Skeletal muscle tissue (tissue), 4 donors: Measurements from ENCODE around the gene SYCP2L. TPM values are rescaled to one million over a fixed set of nuclear protein-coding genes. Genes with fewer than 3 reads are reported as not detected.
A peak's percentile ranks its signal among the peaks of the same experiment; 100 is the strongest.

Experiments
- H3K27ac ChIP-seq: one replicate; pipeline ENCODE4 v1.7.0; 2013; ENCODE audit warnings: mild to moderate bottlenecking, low read depth, low read length, inconsistent platforms
- H3K27me3 ChIP-seq, 3 donors: one replicate each; pipeline ENCODE4 v1.7.0; 2013; ENCODE audit warnings: low read length in 3 of 3; ENCODE audit not compliant: control insufficient read depth in 3 of 3, insufficient read depth in 3 of 3
- H3K36me3 ChIP-seq, 3 donors: one replicate each; pipeline ENCODE4 v1.7.0; 2013; ENCODE audit warnings: low read length in 3 of 3; ENCODE audit not compliant: control insufficient read depth in 3 of 3, insufficient read depth in 3 of 3
- H3K4me1 ChIP-seq, 3 donors: one replicate each; pipeline ENCODE4 v1.7.0; 2013; ENCODE audit warnings: low read length in 3 of 3, mild to moderate bottlenecking in 3 of 3; ENCODE audit not compliant: control insufficient read depth in 3 of 3, insufficient read depth in 3 of 3
- H3K4me3 ChIP-seq, 3 donors: one replicate each; pipeline ENCODE4 v1.7.0; 2013; ENCODE audit warnings: low read length in 3 of 3
- H3K9ac ChIP-seq, 3 donors: one replicate each; pipeline ENCODE4 v1.7.0; 2013; ENCODE audit warnings: low read length in 3 of 3, mild to moderate bottlenecking in 3 of 3, moderate library complexity in 2 of 3, low read depth in 1 of 3
- H3K9me3 ChIP-seq, 3 donors: one replicate each; pipeline ENCODE4 v1.7.0; 2013; ENCODE audit warnings: low read length in 3 of 3; ENCODE audit not compliant: control insufficient read depth in 3 of 3
- total RNA-seq: library from RNA; depleted of rRNA; stranded (reverse); fragments of >200 nt; gene quantifications from one replicate; pipeline ENCODE4 v1.2.3, GENCODE V29; 2014
- donor health status: Osteomylitis.

SYCP2L gene
- total RNA-seq = 1.6 TPM

DNA sequence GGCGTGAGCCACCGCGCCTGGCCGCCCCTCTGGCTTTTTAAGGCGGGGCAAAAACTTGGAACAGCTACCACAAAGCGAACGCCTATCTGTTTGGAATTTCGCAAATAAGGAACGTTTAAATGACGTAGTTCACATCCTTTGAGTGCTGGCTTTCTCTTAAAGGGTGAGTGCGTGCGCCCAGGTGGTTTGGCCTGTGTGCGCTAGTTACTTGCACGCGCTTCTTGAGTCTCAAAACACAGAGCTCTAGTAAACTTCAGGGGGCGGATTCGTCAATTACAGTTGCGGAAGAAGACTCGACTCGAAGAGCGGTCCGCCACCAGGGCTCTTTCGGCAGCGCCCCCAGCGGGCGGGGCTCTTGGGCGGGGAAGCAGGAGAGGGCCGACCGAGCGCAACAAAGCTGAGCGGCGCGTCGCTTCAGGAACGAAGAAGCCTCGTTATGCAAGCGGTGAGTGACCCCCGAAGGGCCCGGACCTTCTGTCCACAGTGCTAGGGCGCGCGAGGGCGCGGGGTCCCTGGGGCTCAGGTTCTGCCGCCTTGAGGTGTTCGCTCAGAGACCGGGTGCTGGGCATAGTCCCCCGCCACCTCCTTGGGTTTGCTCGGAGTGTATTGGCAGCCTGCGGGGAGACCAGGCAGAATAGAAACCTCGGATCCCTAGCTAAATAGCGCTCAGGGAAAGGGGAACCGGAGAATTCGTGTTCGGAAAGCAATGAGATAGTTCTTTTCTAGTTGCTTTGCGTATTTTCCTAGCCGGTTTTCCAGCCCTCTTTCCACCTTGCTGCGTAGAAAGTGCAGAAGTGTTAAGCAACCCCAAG is at the start of gene SYCP2L:
TSS of gene SYCP2L (plus strand) at position 362 of the 812 bp plus-strand sequence. CDS start at position 437, 75 bp downstream.
- peaks cover 32 to 50% (median 36%) of the 10 kb centered on the region in 3 donors for H3K27me3 ChIP-seq
- H3K27ac ChIP-seq = no peak within 1 kb of the TSS

DNA sequence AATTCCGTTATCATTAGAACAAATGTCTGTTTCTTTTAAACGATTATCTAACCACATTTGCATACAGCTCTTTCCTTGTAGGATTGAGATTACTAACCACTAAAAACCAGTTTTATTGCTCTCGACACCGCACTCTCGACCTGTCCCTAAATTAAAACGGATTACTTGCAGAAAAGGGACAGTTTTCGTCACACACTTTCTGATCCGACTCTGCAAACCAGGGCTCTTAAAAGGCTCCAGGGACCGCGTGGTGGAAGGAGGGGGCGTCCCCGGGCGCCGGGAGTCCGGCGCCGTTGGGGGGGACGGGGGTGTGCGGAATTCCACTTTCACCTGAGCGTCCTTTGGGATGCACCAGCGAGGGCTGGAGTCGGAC is 49.2 kb upstream of the SYCP2L start:
- Histone ChIP-seq H3K9ac (peak overlapping the region in 2 of 3 donors; percentile 39 to 64), H3K4me1 (peaks cover 7 to 13% (median 13%) of the 10 kb centered on the region in 3 donors), H3K27ac (peak overlapping the region; percentile 25), H3K27me3 (peaks cover 21 to 33% (median 25%) of the 10 kb centered on the region in 3 donors), H3K36me3 (no peaks in the 10 kb centered on the region), H3K9me3 (no peaks in the 10 kb centered on the region), H3K4me3 (peak overlapping the region; percentile 68 to 81 (median 68))

More for the DNA sequence above, at the start of gene SYCP2L:
- H3K9me3 ChIP-seq = peaks cover 0 to 3% (median 0%) of the 10 kb centered on the region in 3 donors
- H3K4me1 ChIP-seq = peaks cover 0 to 10% (median 3%) of the 10 kb centered on the region in 3 donors
- H3K36me3 ChIP-seq = no peaks in the 10 kb centered on the region
- H3K9ac ChIP-seq = peak within 1 kb of the TSS in 1 of 3 donors; percentile 40
- H3K4me3 ChIP-seq = peak within 1 kb of the TSS; percentile 49 to 68 (median 67)

DNA sequence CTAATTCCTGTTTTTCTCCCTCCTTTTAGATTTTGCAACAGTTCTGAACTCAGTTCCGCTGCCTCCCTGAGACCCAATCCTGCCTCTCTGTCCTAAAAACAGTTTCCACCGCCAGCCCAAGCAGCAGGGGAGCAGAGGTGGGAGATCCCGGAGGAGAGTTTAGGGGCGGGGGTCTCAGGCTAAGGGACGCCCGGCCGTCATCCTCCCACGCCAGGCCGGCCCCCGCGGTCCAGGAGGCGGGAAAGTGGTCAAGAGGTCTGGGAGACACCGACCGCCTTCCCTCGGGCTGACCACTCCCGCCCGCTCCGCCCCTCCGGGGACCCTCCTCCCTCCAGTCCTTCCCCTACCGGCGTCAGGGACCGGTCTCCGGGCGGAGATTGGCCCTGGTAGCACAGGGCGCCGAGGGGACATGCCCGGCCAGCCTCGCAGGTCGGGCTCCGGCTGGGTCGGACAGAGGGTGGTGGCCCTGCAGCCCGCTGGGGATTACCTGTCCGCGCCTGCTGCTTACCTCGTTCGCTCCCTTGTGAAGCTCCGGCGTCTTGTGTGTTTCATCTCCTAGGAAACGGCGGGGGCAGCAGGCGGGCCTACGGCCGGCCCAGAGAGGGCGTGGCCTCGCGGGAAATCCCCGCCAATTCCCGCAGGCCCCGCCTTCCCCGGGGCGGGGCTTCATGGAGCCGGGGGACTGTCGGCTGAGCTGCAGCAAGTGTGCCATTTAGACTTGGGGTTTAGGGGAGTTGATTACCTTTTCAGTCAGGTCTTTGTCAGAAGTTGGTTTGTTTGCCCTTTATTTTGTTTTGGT is 48.7 kb upstream of the SYCP2L start, which contains the start of gene MAK:
TSS of gene MAK (minus strand) at position 545 of the 799 bp plus-strand sequence. CDS start 7,891 bp downstream, outside the sequence.
- no peaks in the 10 kb centered on the region for H3K36me3 ChIP-seq
- peak within 1 kb of the TSS; percentile 68 to 81 (median 68) for H3K4me3 ChIP-seq
- H3K27me3 ChIP-seq = peaks cover 21 to 33% (median 25%) of the 10 kb centered on the region in 3 donors
- H3K27ac ChIP-seq = peak within 1 kb of the TSS; percentile 25
- peaks cover 7 to 13% (median 13%) of the 10 kb centered on the region in 3 donors for H3K4me1 ChIP-seq
- no peaks in the 10 kb centered on the region for H3K9me3 ChIP-seq
- H3K9ac ChIP-seq = peak within 1 kb of the TSS; percentile 39 to 64 (median 51)

DNA sequence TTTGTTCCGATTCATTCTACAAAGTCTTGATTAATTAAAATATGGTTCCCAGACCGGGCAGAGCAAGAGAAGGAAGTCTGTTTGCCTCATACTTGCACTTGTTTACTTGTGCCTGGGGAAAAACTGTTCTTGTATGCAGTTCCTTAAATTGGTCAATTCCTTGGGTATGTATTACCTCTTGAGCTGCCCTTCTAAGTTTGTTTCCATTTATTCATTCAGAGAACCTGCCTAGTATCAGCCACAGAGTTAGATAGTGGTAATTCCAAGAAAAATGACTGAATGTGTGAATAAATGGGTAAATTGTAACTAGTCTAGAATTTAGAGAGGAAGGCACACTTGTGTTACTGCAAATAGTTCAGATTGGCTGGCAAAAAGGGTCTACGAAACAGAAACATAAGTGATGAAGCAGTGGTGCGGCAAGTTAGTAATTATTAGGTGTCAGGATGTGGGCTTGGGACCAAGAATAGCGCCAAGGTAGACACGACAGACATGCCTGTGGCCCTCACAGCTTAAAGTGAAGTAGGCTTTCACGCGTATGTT is 48.0 kb upstream of the SYCP2L start:
- Histone ChIP-seq H3K27ac (peak overlapping the region; percentile 25), H3K9me3 (no peaks in the 10 kb centered on the region), H3K4me3 (peak overlapping the region; percentile 68 to 81 (median 68)), H3K36me3 (no peaks in the 10 kb centered on the region), H3K4me1 (peaks cover 7 to 13% (median 13%) of the 10 kb centered on the region in 3 donors), H3K27me3 (peaks cover 21 to 33% (median 25%) of the 10 kb centered on the region in 3 donors), H3K9ac (no peak overlapping the region)

DNA sequence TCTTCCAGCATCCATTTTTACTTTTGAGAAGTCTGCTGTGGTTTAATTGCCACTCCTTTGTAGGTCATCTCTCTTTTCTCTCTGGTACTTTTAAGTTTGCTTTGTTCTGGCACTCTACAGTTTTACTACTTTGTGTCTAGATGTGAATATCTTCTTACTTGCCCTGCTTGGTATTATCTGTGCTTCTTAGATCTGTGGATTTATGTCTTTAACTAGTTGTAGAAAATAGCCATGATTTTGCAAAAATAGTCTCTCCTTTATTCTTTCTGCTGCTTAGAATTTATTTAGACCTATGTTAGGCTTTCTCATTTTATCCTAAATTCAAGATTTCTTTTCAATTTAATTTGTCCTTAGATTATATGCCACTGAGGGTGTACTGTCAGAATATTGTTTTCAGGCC is 43.3 kb upstream of the SYCP2L start:
- no peak overlapping the region for H3K9ac ChIP-seq
- H3K4me3 ChIP-seq = no peak overlapping the region
- H3K4me1 ChIP-seq = peaks cover 0 to 4% (median under 1%) of the 10 kb centered on the region in 3 donors
- no peaks in the 10 kb centered on the region for H3K9me3 ChIP-seq
- peaks cover 0 to 5% (median under 1%) of the 10 kb centered on the region in 3 donors for H3K27me3 ChIP-seq
- H3K27ac ChIP-seq = no peak overlapping the region
- no peaks in the 10 kb centered on the region for H3K36me3 ChIP-seq

DNA sequence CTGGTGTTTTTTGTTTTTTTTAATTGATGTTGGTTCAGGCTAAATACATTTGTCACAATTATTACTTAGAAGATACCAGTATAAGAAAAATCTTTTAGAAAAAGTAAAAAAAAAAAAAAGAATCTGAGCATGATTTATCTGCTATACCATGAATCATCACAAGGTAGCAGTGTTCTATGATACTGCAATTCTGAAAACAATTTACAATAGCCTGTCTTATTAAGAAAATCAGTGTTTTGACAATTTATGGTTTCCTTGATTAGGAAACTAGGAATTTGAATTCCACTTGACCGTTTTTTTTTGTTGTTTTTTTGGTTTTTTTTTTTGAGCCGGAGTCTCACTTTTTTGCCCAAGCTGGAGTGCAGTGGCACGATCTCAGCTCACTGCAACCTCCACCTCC is 39.2 kb upstream of the SYCP2L start:
- Histone ChIP-seq H3K36me3 (no peaks in the 10 kb centered on the region), H3K27me3 (no peaks in the 10 kb centered on the region), H3K4me1 (no peaks in the 10 kb centered on the region), H3K9ac (no peak overlapping the region), H3K4me3 (no peak overlapping the region), H3K9me3 (no peaks in the 10 kb centered on the region), H3K27ac (no peak overlapping the region)

DNA sequence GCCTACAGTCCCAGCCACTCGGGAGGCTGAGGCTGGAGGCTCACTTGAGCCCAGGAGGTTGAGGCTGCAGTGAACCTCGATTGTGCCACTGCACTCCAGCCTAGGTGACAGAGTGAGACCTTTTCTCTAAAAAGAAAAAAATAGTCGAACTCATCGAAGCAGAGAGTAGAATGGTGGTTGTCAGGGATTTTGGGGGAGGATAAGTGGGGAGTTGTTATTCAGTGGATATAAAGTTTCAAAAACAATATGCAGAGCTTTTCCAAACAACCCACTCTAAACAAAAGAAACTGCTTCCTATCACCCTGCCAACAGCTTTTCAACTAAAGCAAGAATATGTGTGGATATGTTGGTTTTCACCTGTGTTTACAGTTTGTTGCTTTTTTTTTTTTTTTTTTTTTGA is 37.0 kb upstream of the SYCP2L start:
- Histone ChIP-seq H3K27me3 (no peaks in the 10 kb centered on the region), H3K9ac (no peak overlapping the region), H3K4me1 (no peaks in the 10 kb centered on the region), H3K36me3 (no peaks in the 10 kb centered on the region), H3K4me3 (no peak overlapping the region), H3K27ac (no peak overlapping the region), H3K9me3 (no peaks in the 10 kb centered on the region)

DNA sequence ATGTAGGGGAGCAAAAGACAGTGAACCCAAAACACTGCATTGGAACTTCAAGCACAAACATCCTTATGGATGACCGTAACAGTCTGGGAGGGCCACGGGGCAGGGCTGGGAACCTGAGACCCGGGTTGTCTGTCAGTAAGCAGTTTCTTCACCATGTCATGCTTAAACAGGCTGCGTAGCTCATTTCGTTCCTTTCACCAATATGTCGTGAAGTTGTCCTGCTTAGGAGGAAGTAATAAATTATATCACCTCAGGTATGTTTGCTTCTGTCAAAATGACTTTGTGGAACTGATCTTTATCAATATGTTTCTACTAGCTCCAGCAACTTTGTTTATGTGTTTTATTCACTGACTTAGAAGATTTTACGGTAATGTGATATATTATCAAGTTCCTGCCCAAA is 36.1 kb upstream of the SYCP2L start:
- no peaks in the 10 kb centered on the region for H3K4me1 ChIP-seq
- H3K27ac ChIP-seq = no peak overlapping the region
- H3K27me3 ChIP-seq = no peaks in the 10 kb centered on the region
- no peak overlapping the region for H3K4me3 ChIP-seq
- no peaks in the 10 kb centered on the region for H3K9me3 ChIP-seq
- H3K36me3 ChIP-seq = no peaks in the 10 kb centered on the region
- no peak overlapping the region for H3K9ac ChIP-seq

DNA sequence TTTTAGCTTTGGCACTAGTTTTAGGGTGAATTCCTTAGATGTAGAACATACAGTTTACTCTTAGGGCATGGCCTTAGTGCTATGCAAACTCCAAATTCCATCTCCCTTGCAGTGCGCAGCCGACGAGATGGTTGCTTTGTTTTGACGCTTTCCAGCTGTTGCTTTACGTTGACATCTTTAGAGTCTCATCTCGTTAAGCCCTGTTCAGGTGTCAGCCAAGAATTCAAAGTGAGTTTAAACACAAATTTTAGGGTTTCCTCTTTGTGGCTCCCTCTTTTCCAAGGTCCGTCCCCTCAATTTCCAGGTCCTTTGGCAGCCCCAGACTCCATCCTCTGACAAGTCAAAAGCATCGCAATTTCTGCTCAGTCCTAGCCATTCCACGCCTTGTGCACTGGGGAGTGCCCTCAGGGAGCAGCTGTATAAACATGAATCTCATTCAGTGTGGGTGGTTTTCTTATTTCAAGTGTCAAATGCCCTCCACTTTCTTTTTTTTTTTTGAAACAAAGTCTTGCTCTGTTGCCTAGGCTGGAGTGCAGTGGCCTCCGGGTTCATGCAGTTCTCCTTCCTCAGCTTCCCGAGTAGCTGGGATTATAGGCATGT is 34.4 kb upstream of the SYCP2L start:
- Histone ChIP-seq H3K9ac (no peak overlapping the region), H3K4me1 (no peaks in the 10 kb centered on the region), H3K27me3 (no peaks in the 10 kb centered on the region), H3K36me3 (no peaks in the 10 kb centered on the region), H3K27ac (no peak overlapping the region), H3K9me3 (no peaks in the 10 kb centered on the region), H3K4me3 (no peak overlapping the region)
